ENCODE results near the gene USP40.

USP40 gene

GRCh38 chr2:233546101-233546500, 20.5 kb downstream of the USP40 start:
- H3K4me2 ChIP-seq (ENCODE audit: low read depth, low read length, poor library complexity, severe bottlenecking) = no peak overlapping the region
- TF ChIP-seq CTCF (conservative IDR thresholded peaks at IDR 0.05; ENCODE audit: low read length) (no peak), EZH2phosphoT487 (IDR thresholded peaks at IDR 0.05; ENCODE audit: borderline replicate concordance) (no peak)
- H3K27me3 ChIP-seq (ENCODE audit: insufficient read depth, low read length, poor library complexity, severe bottlenecking) = no peaks in the 10 kb centered on the region
- no peaks in the 10 kb centered on the region for H3F3A ChIP-seq (ENCODE audit: low read depth)
- no peaks in the 10 kb centered on the region for H4K20me1 ChIP-seq (ENCODE audit: insufficient read depth, low read length, poor library complexity, severe bottlenecking)
- no peaks in the 10 kb centered on the region for H3K79me2 ChIP-seq (ENCODE audit: insufficient read depth, low read length)
- no peak overlapping the region for H3K9ac ChIP-seq (ENCODE audit: low read depth, low read length, poor library complexity, severe bottlenecking)
- H3K9me3 ChIP-seq (ENCODE audit: insufficient read depth, low read depth, low read length) = no peaks in the 10 kb centered on the region
- H3K4me3 ChIP-seq (ENCODE audit: low read length, poor library complexity, severe bottlenecking) = no peak overlapping the region
- no peak overlapping the region for H2AFZ ChIP-seq (ENCODE audit: low read length)
- H3K4me1 ChIP-seq (ENCODE audit: insufficient read depth, low read length, poor library complexity, severe bottlenecking) = no peaks in the 10 kb centered on the region
- no peaks in the 10 kb centered on the region for H3K36me3 ChIP-seq (ENCODE audit: insufficient read depth, low read length)
- no peaks in the 10 kb centered on the region for H3K9me2 ChIP-seq (replicated peaks; ENCODE audit: low read depth, low read length)

GRCh38 chr2:233544200-233544610, 22.4 kb downstream of the USP40 start:
- TF ChIP-seq EZH2phosphoT487 (IDR thresholded peaks at IDR 0.05; ENCODE audit: borderline replicate concordance) = no peak
- TF ChIP-seq CTCF (conservative IDR thresholded peaks at IDR 0.05; ENCODE audit: low read length) = no peak
- Histone ChIP-seq H3K4me2 (ENCODE audit: low read depth, low read length, poor library complexity, severe bottlenecking) (no peak overlapping the region), H2AFZ (ENCODE audit: low read length) (no peak overlapping the region), H3K36me3 (ENCODE audit: insufficient read depth, low read length) (no peaks in the 10 kb centered on the region), H3K4me3 (ENCODE audit: low read length, poor library complexity, severe bottlenecking) (no peak overlapping the region), H4K20me1 (ENCODE audit: insufficient read depth, low read length, poor library complexity, severe bottlenecking) (no peaks in the 10 kb centered on the region), H3K9me3 (ENCODE audit: insufficient read depth, low read depth, low read length) (no peaks in the 10 kb centered on the region), H3K79me2 (ENCODE audit: insufficient read depth, low read length) (no peaks in the 10 kb centered on the region), H3K9ac (ENCODE audit: low read depth, low read length, poor library complexity, severe bottlenecking) (no peak overlapping the region), H3K27me3 (ENCODE audit: insufficient read depth, low read length, poor library complexity, severe bottlenecking) (no peaks in the 10 kb centered on the region), H3K4me1 (ENCODE audit: insufficient read depth, low read length, poor library complexity, severe bottlenecking) (no peaks in the 10 kb centered on the region), H3K9me2 (replicated peaks; ENCODE audit: low read depth, low read length) (no peaks in the 10 kb centered on the region), H3F3A (ENCODE audit: low read depth) (no peaks in the 10 kb centered on the region)

DNA sequence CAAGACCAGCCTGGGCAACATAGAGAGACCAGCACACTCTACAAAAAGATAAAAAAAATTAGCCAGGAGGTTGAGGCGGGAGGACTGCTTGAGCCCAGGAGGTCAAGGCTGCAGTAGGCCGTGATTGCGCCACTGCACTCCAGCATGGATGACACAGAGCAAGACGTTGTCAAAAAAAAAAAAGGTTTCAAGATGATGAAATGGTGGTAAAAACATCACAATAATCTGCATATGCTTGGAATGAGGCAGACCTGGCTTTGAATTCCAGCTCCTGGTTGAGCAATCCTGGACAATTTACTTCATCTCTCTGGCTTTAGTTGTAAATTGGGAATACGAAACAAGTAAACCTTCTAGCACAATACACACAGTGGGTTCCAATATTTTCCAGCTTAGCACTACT, 24.1 kb downstream of the USP40 start:
- H3K4me1 ChIP-seq (ENCODE audit: insufficient read depth, low read length, poor library complexity, severe bottlenecking) = no peaks in the 10 kb centered on the region
- no peaks in the 10 kb centered on the region for H3K27me3 ChIP-seq (ENCODE audit: insufficient read depth, low read length, poor library complexity, severe bottlenecking)
- H3K9me3 ChIP-seq (ENCODE audit: insufficient read depth, low read depth, low read length) = no peaks in the 10 kb centered on the region
- H4K20me1 ChIP-seq (ENCODE audit: insufficient read depth, low read length, poor library complexity, severe bottlenecking) = no peaks in the 10 kb centered on the region
- TF ChIP-seq EZH2phosphoT487 (IDR thresholded peaks at IDR 0.05; ENCODE audit: borderline replicate concordance) (no peak), CTCF (conservative IDR thresholded peaks at IDR 0.05; ENCODE audit: low read length) (no peak)
- H2AFZ ChIP-seq (ENCODE audit: low read length) = no peak overlapping the region
- H3K9me2 ChIP-seq (replicated peaks; ENCODE audit: low read depth, low read length) = no peaks in the 10 kb centered on the region
- H3K4me2 ChIP-seq (ENCODE audit: low read depth, low read length, poor library complexity, severe bottlenecking) = no peak overlapping the region
- no peak overlapping the region for H3K9ac ChIP-seq (ENCODE audit: low read depth, low read length, poor library complexity, severe bottlenecking)
- H3F3A ChIP-seq (ENCODE audit: low read depth) = no peaks in the 10 kb centered on the region
- H3K79me2 ChIP-seq (ENCODE audit: insufficient read depth, low read length) = no peaks in the 10 kb centered on the region
- no peak overlapping the region for H3K4me3 ChIP-seq (ENCODE audit: low read length, poor library complexity, severe bottlenecking)
- no peaks in the 10 kb centered on the region for H3K36me3 ChIP-seq (ENCODE audit: insufficient read depth, low read length)

All from Loucy (cell line).